Measurements from ENCODE around the gene GPR39.

DNA sequence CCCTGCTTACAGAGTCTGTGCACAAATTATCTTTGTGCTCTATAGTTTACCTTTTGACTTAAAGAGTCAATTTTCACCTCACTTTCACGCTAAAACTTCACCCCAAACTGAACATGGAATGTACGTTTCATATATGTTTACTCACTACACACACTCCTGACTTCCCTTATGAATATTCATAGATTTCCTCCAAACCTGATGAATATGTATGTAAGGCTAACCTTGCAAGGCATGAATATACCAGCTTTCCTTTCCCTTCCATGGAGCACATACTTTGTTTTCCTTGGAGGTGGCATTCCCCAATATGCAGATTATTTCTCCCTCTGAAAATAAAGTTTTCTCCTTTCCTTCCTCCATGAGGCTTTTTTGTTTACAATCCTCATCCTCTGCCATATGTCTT is 48.4 kb upstream of the GPR39 start:
- TF ChIP-seq CTCF (IDR thresholded peaks at IDR 0.05) (no peak), POLR2A (IDR thresholded peaks at IDR 0.05) (no peak), EP300 (IDR thresholded peaks at IDR 0.05) (no peak)

All from upper lobe of left lung (tissue), 4 donors.